Measurements from ENCODE around the gene RPUSD2.

DNA sequence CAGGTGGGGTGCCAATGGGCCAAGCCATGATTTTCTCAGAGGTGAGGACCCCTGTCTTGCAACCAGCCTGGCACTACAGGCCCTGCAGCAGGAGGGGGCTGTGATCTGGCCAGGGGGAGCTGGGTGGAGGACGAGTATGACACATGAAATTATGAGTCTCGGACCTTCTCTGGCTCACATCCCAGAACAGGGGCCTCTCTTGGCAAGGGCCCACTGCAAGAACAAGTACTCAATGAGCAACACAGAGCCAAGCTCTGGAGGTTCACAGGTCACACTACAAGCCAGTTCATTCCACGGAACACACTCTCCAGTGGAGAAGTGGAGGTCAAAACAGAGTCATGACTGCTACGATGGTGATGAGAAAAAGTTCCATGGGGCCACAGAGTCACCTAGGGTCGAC, 32.6 kb upstream of the RPUSD2 start:
- TF ChIP-seq, protein P1, sequence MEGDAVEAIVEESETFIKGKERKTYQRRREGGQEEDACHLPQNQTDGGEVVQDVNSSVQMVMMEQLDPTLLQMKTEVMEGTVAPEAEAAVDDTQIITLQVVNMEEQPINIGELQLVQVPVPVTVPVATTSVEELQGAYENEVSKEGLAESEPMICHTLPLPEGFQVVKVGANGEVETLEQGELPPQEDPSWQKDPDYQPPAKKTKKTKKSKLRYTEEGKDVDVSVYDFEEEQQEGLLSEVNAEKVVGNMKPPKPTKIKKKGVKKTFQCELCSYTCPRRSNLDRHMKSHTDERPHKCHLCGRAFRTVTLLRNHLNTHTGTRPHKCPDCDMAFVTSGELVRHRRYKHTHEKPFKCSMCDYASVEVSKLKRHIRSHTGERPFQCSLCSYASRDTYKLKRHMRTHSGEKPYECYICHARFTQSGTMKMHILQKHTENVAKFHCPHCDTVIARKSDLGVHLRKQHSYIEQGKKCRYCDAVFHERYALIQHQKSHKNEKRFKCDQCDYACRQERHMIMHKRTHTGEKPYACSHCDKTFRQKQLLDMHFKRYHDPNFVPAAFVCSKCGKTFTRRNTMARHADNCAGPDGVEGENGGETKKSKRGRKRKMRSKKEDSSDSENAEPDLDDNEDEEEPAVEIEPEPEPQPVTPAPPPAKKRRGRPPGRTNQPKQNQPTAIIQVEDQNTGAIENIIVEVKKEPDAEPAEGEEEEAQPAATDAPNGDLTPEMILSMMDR (IDR thresholded peaks at IDR 0.05; ENCODE audit: low read length), result no peak
- TF ChIP-seq EZH2 (IDR thresholded peaks at IDR 0.05; ENCODE audit: borderline replicate concordance, low read length), result no peak

Measured in OCI-LY1 (cell line).